GM19239 (cell line): ENCODE results near the gene RTN4IP1.

Experiments used
- DNase-seq: peaks from one replicate; pipeline ENCODE4 v3.0.0; 2011; ENCODE audit warnings: low spot score; ENCODE audit not compliant: insufficient read length
- FAIRE-seq: peaks from 2 replicates; lab custom pipeline; 2011; peaks lifted over from hg19 to GRCh38; lab: Jason Lieb, UNC

The RTN4IP1 gene

DNA sequence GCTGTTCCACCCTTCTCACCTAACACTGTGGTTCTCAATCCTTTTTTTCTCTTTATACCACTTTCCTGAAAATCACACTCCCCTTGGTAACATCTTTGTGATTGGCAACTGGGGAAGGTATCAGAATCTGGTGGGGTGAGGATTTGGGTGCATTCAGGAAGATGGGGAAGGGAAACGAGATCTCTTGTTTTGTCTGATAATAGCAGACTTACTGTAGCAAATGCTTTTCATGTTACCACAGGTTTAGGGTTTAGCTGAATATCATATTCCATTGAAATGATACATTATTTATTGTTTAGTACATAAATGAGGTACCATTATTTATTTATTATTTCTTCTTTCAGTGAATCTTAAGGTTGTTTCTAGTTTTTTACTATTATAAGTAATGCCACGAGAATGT is 100.8 kb downstream of the RTN4IP1 start:
- peak; percentile 35 for FAIRE-seq

DNA sequence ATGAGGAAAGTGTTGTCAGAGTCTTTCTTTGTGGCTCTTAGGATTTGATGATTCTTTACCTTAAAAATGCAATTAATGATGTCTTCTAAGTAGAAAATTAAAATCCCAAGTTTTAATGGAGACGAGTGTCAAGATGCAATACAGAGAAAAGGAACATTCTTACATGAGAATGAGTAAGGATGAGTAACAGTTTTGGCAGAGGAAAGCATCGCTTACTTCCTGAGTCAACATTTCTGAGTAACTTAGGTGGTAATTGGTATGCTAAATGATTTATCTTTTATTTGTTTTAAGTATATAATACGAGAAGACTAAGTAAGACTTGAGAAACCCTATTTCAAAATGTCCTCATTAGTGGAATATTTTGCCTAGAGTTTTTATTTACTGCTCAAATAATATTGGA is 101.3 kb downstream of the RTN4IP1 start:
- DNase-seq (no peak), FAIRE-seq (peak; percentile 35)

More for the DNA sequence above, 100.8 kb downstream of the RTN4IP1 start:
- DNase-seq: no peak

DNA sequence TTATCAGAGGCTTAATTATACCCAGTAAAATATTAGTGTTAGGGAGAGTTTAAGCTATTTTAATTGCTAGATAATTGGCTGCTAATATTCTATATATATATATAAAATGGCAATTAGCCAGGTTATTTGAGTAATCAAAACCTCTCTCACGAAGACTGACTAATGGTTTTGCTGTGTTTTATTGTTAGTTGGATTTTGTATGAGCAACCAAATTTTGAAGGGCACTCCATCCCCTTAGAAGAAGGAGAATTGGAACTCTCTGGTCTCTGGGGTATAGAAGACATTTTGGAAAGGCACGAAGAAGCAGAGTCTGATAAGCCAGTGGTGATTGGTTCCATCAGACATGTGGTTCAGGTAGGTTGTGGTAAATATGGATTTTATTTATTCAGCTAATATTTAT is 102.2 kb downstream of the RTN4IP1 start:
- DNase-seq (no peak), FAIRE-seq (no peak)

- DNase-seq: no peak
- FAIRE-seq: peak; percentile 87
These were observed 103.4 kb downstream of the RTN4IP1 start for GRCh38 chr6:106525882-106526275.

- FAIRE-seq (peak; percentile 98), DNase-seq (no peak)
These were observed 104.0 kb downstream of the RTN4IP1 start for GRCh38 chr6:106525107-106525881.

- FAIRE-seq: peak; percentile 92
- DNase-seq: no peak
These were observed 106.6 kb downstream of the RTN4IP1 start for GRCh38 chr6:106522562-106523250.
